Stimulated activated effector memory CD8-positive, alpha-beta T cell treated with anti-CD3 and anti-CD28 coated beads, Interleukin-12 subunit alpha, Interleukin-12 subunit beta, amount 100 ng/mL, for 72 hours (primary cell): ENCODE results near the gene THEMIS2.
"Not testable (repeated sequence)": the region's sequence is repeated elsewhere in the genome, so short reads cannot be mapped to it uniquely, and the experiment has no call there.

Experiments used
- ATAC-seq: fragments of 150-1000 bp; cut with Tn5 transposase; 2 replicates; pipeline ENCODE4 v1.10.0; 2021
- DNase-seq, 2 donors: peaks; one replicate each; pipeline ENCODE4 v3.0.0; 2021 to 2022; ENCODE audit warnings: low spot score in 2 of 2
- H3K27ac Mint-ChIP-seq: one replicate; pipeline ENCODE4 v1.8.0; 2022; ENCODE audit warnings: mild to moderate bottlenecking, mixed read lengths
- H3K36me3 Mint-ChIP-seq: one replicate; pipeline ENCODE4 v1.8.0; 2022; ENCODE audit warnings: mild to moderate bottlenecking, mixed read lengths
- H3K4me1 Mint-ChIP-seq: one replicate; pipeline ENCODE4 v1.8.0; 2022; ENCODE audit warnings: mixed read lengths
- H3K4me3 Mint-ChIP-seq: one replicate; pipeline ENCODE4 v1.8.0; 2022; ENCODE audit warnings: mild to moderate bottlenecking, mixed read lengths
- H3K9me3 Mint-ChIP-seq: one replicate; pipeline ENCODE4 v1.8.0; 2022; ENCODE audit warnings: mixed read lengths

The THEMIS2 gene

GRCh38 chr1:27872059-27872801 is at the start of gene THEMIS2:
THEMIS2 (plus strand) TSS chr1:27872544; CDS start chr1:27872572, 28 bp downstream.
- ATAC-seq (peak; percentile 87), DNase-seq (peak; percentile 59 to 84)
- H3K9me3 Mint-ChIP-seq: no peaks in the 10 kb centered on the region
- H3K4me1 Mint-ChIP-seq: peaks cover 39% of the 10 kb centered on the region
- peak within 1 kb of the TSS; percentile 92 for H3K4me3 Mint-ChIP-seq
- H3K27ac Mint-ChIP-seq: peak within 1 kb of the TSS; percentile 77
- H3K36me3 Mint-ChIP-seq: no peaks in the 10 kb centered on the region

- Mint-ChIP-seq H3K27ac (no peak overlapping the region), H3K4me3 (no peak overlapping the region)
These were observed 48.6 kb upstream of the THEMIS2 start for GRCh38 chr1:27823784-27824183.

GRCh38 chr1:27824411-27824810 is 47.9 kb upstream of the THEMIS2 start:
- Mint-ChIP-seq H3K36me3 (peaks cover 48% of the 10 kb centered on the region), H3K4me1 (no peaks in the 10 kb centered on the region), H3K27ac (no peak overlapping the region), H3K9me3 (no peaks in the 10 kb centered on the region), H3K4me3 (no peak overlapping the region)
- DNase-seq (no peak), ATAC-seq (no peak)

More at GRCh38 chr1:27823784-27824183, 48.6 kb upstream of the THEMIS2 start:
- ATAC-seq: no peak
- no peak for DNase-seq
- Mint-ChIP-seq H3K36me3 (peaks cover 55% of the 10 kb centered on the region), H3K4me1 (no peaks in the 10 kb centered on the region), H3K9me3 (no peaks in the 10 kb centered on the region)

GRCh38 chr1:27829339-27829960 is 42.9 kb upstream of the THEMIS2 start:
- H3K4me1 Mint-ChIP-seq: peaks cover 17% of the 10 kb centered on the region
- H3K27ac Mint-ChIP-seq: peak overlapping the region; percentile 98

DNA sequence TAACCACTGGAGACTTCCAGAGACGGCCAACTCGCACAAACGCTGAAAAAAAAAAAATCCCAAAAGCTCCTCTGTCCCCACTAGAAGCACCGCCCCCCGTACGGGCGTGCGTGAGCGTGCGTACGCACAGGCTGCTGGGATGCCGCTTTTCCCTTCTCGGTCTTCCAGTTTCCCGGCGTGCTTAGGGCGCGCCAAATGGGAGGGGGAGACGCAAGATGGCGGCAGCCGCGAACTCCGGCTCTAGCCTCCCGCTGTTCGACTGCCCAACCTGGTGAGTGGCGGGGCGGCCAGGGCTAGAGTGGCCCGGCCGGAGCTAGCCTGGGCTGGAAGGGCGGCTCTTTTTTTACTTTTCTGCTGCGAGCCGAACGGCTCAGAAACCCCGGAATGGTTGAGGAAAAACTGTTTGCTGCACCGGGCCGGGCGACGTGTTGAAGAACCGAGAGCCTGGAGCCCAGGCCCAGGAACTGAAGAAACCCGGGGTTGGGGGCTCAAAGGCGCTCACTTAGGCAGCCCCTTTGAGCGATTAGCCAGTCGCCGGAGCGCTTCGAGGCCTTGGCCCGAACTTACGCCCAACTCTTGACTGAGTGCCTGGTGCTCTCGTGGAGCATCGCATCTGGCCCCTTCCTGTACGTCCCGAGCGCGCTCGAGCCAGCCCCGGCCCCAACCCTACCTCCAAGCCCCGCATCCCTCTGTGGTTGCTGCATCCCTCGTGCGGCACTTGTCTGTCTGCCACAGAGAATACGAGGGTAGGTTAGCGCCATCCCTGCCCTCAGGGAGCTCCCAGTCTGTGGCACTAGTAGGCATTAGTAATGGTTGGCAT is 41.5 kb upstream of the THEMIS2 start, which contains the start of gene PPP1R8:
Gene PPP1R8, plus strand, starts transcription at position 162 of the 820 bp plus-strand sequence. Its CDS starts 54 bp downstream, at position 216.
- ATAC-seq: peak; percentile 98
- Mint-ChIP-seq H3K27ac (peak within 1 kb of the TSS; percentile 98), H3K36me3 (peaks cover 51% of the 10 kb centered on the region), H3K9me3 (no peaks in the 10 kb centered on the region), H3K4me1 (peaks cover 23% of the 10 kb centered on the region), H3K4me3 (peak within 1 kb of the TSS; percentile 96)
- DNase-seq: peak; percentile 73 to 91

More at GRCh38 chr1:27829339-27829960, 42.9 kb upstream of the THEMIS2 start:
- ATAC-seq, DNase-seq, H3K9me3 Mint-ChIP-seq: not testable (repeated sequence)
- peaks cover 38% of the 10 kb centered on the region for H3K36me3 Mint-ChIP-seq
- H3K4me3 Mint-ChIP-seq: peak overlapping the region; percentile 96

DNA sequence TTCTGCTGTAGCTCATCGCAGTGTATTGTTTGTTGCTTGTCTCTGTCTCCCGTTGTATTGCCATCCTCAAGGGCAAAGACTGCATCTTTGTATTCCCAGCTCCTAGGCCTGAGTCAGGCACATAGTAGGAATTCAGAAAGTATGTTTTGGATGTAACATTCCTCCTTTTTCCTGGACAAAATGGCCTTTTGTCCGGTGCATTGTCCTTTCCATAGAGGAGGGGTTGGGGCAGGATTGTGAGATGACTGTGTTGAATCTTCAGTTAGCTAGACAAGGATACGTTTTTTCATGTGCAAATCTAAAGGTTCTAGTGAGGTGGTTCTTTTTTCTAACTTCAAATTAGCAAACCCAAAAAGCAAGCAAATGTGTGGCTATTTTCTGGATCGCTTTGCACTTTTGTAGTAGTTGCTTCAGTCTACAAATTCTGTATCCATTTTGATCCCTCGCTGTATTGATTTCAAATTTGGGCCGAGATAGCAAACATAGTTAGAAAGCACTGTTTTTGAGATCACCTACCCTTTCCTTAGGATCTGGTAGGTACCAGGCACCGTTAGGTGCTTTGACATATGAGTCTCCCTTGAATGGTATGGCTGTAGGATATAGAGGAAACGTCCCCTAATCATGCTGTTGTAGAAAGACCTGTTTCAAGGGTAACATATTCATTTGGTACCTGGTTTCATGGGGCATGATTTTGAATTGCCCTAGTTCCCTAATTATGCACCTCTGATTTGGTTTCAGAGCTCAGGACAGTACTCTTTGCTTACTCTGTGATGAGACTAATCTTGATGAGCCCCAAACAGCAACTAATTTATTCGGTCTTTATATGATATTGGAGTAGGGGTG is 40.6 kb upstream of the THEMIS2 start:
- Mint-ChIP-seq H3K4me1 (peaks cover 23% of the 10 kb centered on the region), H3K4me3 (peak overlapping the region; percentile 96), H3K36me3 (peaks cover 61% of the 10 kb centered on the region), H3K9me3 (no peaks in the 10 kb centered on the region), H3K27ac (peak overlapping the region; percentile 98)
- no peak for DNase-seq
- no peak for ATAC-seq

DNA sequence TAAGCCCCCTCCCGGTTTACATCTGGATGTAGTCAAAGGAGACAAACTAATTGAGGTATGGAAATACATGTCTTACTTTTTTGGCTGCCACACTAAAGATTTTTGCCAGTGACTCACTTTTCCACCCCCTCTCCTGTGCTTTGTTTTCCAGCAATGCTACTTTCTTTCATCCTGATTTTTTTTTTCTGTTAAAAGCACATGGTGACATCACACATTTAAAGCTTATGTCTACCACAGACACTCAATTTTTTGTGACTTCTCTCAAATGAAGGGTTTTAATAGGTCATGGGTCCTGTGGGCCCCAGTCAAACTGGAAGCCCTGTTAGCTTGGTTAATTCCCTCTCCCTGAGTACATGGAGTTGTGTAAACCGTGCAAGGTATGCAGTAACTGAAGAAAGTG is 39.6 kb upstream of the THEMIS2 start:
- DNase-seq: no peak
- peaks cover 71% of the 10 kb centered on the region for H3K36me3 Mint-ChIP-seq
- H3K4me3 Mint-ChIP-seq: peak overlapping the region; percentile 96
- H3K4me1 Mint-ChIP-seq: peaks cover 23% of the 10 kb centered on the region
- peak overlapping the region; percentile 98 for H3K27ac Mint-ChIP-seq
- no peaks in the 10 kb centered on the region for H3K9me3 Mint-ChIP-seq
- no peak for ATAC-seq

- DNase-seq (no peak), ATAC-seq (no peak)
- H3K27ac Mint-ChIP-seq: no peak overlapping the region
- H3K4me1 Mint-ChIP-seq: peaks cover 23% of the 10 kb centered on the region
- H3K9me3 Mint-ChIP-seq: no peaks in the 10 kb centered on the region
- no peak overlapping the region for H3K4me3 Mint-ChIP-seq
- H3K36me3 Mint-ChIP-seq: peaks cover 78% of the 10 kb centered on the region
These were observed 38.9 kb upstream of the THEMIS2 start for GRCh38 chr1:27833470-27833869.

GRCh38 chr1:27835046-27835445 is 37.3 kb upstream of the THEMIS2 start:
- Mint-ChIP-seq H3K27ac (peak overlapping the region; percentile 43), H3K4me1 (peaks cover 23% of the 10 kb centered on the region), H3K4me3 (no peak overlapping the region), H3K36me3 (peaks cover 94% of the 10 kb centered on the region), H3K9me3 (no peaks in the 10 kb centered on the region)
- DNase-seq (no peak), ATAC-seq (no peak)

DNA sequence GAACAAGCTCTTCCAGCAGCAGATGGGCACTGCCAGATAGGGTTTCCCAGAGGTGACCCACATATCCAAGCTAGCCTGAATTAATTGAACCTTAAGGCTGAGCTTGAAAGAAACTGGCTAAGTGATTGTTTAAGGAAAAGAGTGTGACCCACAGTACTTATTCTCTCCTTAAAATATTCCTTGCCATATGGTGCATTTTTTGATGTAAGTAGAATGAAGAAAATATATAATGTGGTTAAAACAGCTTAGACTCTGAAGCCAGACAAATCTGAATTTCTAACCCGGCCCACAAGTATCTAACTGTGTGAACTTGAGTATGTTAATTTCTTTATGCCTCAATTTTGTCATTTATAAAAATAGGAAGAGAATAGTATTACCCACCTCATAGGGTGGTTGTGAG is 36.8 kb upstream of the THEMIS2 start:
- Mint-ChIP-seq H3K27ac (peak overlapping the region; percentile 43), H3K4me1 (peaks cover 23% of the 10 kb centered on the region), H3K36me3 (peaks cover 98% of the 10 kb centered on the region), H3K4me3 (no peak overlapping the region), H3K9me3 (no peaks in the 10 kb centered on the region)
- ATAC-seq: no peak
- no peak for DNase-seq

- H3K4me1 Mint-ChIP-seq: no peaks in the 10 kb centered on the region
- no peak for ATAC-seq
- no peaks in the 10 kb centered on the region for H3K9me3 Mint-ChIP-seq
- H3K4me3 Mint-ChIP-seq: no peak overlapping the region
- DNase-seq: no peak
- H3K36me3 Mint-ChIP-seq: peaks cover 69% of the 10 kb centered on the region
- H3K27ac Mint-ChIP-seq: peak overlapping the region; percentile 75
These were observed 22.4 kb upstream of the THEMIS2 start for GRCh38 chr1:27849951-27850350.

GRCh38 chr1:27855085-27855484 is 17.3 kb upstream of the THEMIS2 start:
- Mint-ChIP-seq H3K27ac (no peak overlapping the region), H3K36me3 (peaks cover 18% of the 10 kb centered on the region), H3K9me3 (no peaks in the 10 kb centered on the region), H3K4me1 (no peaks in the 10 kb centered on the region), H3K4me3 (no peak overlapping the region)
- ATAC-seq (no peak), DNase-seq (no peak)

GRCh38 chr1:27856561-27857343 is 15.6 kb upstream of the THEMIS2 start:
- H3K9me3 Mint-ChIP-seq: no peaks in the 10 kb centered on the region
- peak overlapping the region; percentile 39 for H3K27ac Mint-ChIP-seq
- H3K4me1 Mint-ChIP-seq: no peaks in the 10 kb centered on the region
- DNase-seq: no peak
- no peak overlapping the region for H3K4me3 Mint-ChIP-seq
- peaks cover 1% of the 10 kb centered on the region for H3K36me3 Mint-ChIP-seq
- ATAC-seq: no peak

GRCh38 chr1:27857552-27857951 is 14.8 kb upstream of the THEMIS2 start:
- not testable (repeated sequence) for H3K4me3 Mint-ChIP-seq, H3K4me1 Mint-ChIP-seq, H3K9me3 Mint-ChIP-seq, DNase-seq, H3K36me3 Mint-ChIP-seq, ATAC-seq
- peak overlapping the region; percentile 44 for H3K27ac Mint-ChIP-seq
